Smooth muscle cell (in vitro differentiated cells): Measurements from ENCODE around the gene GNG8. TPM values are rescaled to one million over a fixed set of nuclear protein-coding genes. Genes with fewer than 3 reads are reported as not detected.

Source experiments
- DNase-seq: peaks from one replicate; lab custom pipeline; 2025; ENCODE audit not compliant: unreplicated experiment; lab: John Stamatoyannopoulos, UW
- H2AFZ ChIP-seq: fragments of 200-600 bp; sonication (generic); 2 replicates; pipeline ENCODE4 v1.6.0; 2016; ENCODE audit warnings: antibody characterized with exemption, low read depth, mild to moderate bottlenecking
- H3F3A ChIP-seq: fragments of 200-600 bp; sonication (generic); 2 replicates; pipeline ENCODE4 v1.6.0; 2017; ENCODE audit warnings: antibody characterized with exemption, low read depth
- H3K27ac ChIP-seq: fragments of 200-600 bp; sonication (generic); 2 replicates; pipeline ENCODE4 v1.5.1; 2016; ENCODE audit warnings: low read depth, mild to moderate bottlenecking
- H3K27me3 ChIP-seq: fragments of 200-600 bp; sonication (generic); 2 replicates; pipeline ENCODE4 v1.6.1; 2016; ENCODE audit warnings: low read depth, mild to moderate bottlenecking
- H3K36me3 ChIP-seq: fragments of 200-600 bp; sonication (generic); 2 replicates; pipeline ENCODE4 v1.5.1; 2016; ENCODE audit warnings: low read depth
- H3K4me1 ChIP-seq: fragments of 200-600 bp; sonication (generic); 2 replicates; pipeline ENCODE4 v1.5.1; 2016; ENCODE audit warnings: low read depth
- H3K4me2 ChIP-seq: fragments of 200-600 bp; sonication (generic); 2 replicates; pipeline ENCODE4 v1.6.0; 2016; ENCODE audit warnings: mild to moderate bottlenecking
- H3K4me3 ChIP-seq: fragments of 200-600 bp; sonication (generic); 2 replicates; pipeline ENCODE4 v1.5.1; 2016; ENCODE audit warnings: mild to moderate bottlenecking
- H3K79me2 ChIP-seq: fragments of 200-600 bp; sonication (generic); 2 replicates; pipeline ENCODE4 v1.6.0; 2016; ENCODE audit warnings: low read depth, mild to moderate bottlenecking
- H3K9ac ChIP-seq: fragments of 200-600 bp; sonication (generic); 2 replicates; pipeline ENCODE4 v1.6.0; 2016; ENCODE audit warnings: low read depth
- H3K9me3 ChIP-seq: fragments of 200-600 bp; sonication (generic); replicated peaks from 2 replicates; pipeline ENCODE4 v1.5.1; 2016; ENCODE audit warnings: low read depth
- H4K20me1 ChIP-seq: fragments of 200-600 bp; sonication (generic); 2 replicates; pipeline ENCODE4 v1.6.0; 2016; ENCODE audit warnings: low read depth
- WGBS: methylation state at CpG from one replicate; pipeline ENCODE4 v1.1.7; 2016; ENCODE audit warnings: low lambda C conversion rate; 5-methylcytosine and 5-hydroxymethylcytosine counted together
- polyA plus RNA-seq: library from polyadenylated mRNA; unstranded; fragments of >200 nt; fragmentation: Nextera tagmentation; extraction: Ambion mirVana; gene quantifications from 2 replicates; pipeline ENCODE4 v1.2.1, GENCODE V29; 2016
- total RNA-seq: library from RNA; depleted of rRNA; stranded (reverse); fragments of >200 nt; gene quantifications from 2 replicates; pipeline ENCODE4 v1.2.3, GENCODE V29; 2014
- TF ChIP-seq, protein P1 (sequence below): fragments of 200-600 bp; sonication (generic); IDR thresholded peaks from 2 replicates; pipeline ENCODE4 v1.5.1; 2017; ENCODE audit warnings: borderline replicate concordance, mild to moderate bottlenecking, antibody characterized with exemption; ENCODE audit not compliant: insufficient read depth, poor library complexity, severe bottlenecking

Gene GNG8
- total and polyA plus RNA-seq, 2 experiments from 2014 or later = 3.3 TPM; not detected in 1

DNA sequence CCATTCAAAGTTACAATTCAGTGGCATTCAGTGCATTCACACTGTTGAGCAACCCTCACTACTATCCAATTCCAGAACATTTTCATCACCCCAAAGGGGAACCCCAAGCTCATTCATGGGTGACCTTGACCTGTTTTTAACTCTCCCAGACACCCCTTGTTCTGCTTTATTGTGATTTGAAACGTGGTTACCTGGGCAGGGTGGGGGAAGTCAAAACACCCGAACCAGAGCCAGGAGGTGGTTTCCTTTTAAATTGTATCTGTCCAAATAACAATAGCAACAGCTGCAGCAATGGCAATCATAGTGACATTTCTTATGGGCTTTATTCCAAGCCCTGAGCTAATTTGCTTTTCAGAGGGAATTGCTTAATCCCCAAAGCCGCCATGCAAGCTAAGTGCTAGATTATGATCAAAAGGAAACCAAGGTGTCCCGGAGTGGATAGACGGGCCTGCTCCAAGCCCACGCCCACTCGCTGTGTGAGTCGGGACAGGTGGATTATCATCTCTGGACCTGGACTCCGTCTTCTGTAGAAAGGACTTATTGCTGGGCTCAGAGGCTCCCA is 17.3 kb downstream of the GNG8 start:
- Histone ChIP-seq H3K79me2 (no peaks in the 10 kb centered on the region), H3F3A (no peaks in the 10 kb centered on the region), H3K4me3 (no peak overlapping the region), H3K27ac (no peak overlapping the region), H2AFZ (no peak overlapping the region), H3K4me2 (no peak overlapping the region), H3K9ac (no peak overlapping the region), H3K4me1 (peaks cover 9% of the 10 kb centered on the region), H3K9me3 (no peaks in the 10 kb centered on the region), H3K27me3 (no peaks in the 10 kb centered on the region), H4K20me1 (no peaks in the 10 kb centered on the region), H3K36me3 (no peaks in the 10 kb centered on the region)
- no peak for DNase-seq
- 81% methylated on average over 9 of the region's 9 CpGs for WGBS
- TF ChIP-seq, protein P1, sequence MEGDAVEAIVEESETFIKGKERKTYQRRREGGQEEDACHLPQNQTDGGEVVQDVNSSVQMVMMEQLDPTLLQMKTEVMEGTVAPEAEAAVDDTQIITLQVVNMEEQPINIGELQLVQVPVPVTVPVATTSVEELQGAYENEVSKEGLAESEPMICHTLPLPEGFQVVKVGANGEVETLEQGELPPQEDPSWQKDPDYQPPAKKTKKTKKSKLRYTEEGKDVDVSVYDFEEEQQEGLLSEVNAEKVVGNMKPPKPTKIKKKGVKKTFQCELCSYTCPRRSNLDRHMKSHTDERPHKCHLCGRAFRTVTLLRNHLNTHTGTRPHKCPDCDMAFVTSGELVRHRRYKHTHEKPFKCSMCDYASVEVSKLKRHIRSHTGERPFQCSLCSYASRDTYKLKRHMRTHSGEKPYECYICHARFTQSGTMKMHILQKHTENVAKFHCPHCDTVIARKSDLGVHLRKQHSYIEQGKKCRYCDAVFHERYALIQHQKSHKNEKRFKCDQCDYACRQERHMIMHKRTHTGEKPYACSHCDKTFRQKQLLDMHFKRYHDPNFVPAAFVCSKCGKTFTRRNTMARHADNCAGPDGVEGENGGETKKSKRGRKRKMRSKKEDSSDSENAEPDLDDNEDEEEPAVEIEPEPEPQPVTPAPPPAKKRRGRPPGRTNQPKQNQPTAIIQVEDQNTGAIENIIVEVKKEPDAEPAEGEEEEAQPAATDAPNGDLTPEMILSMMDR = no peak

DNA sequence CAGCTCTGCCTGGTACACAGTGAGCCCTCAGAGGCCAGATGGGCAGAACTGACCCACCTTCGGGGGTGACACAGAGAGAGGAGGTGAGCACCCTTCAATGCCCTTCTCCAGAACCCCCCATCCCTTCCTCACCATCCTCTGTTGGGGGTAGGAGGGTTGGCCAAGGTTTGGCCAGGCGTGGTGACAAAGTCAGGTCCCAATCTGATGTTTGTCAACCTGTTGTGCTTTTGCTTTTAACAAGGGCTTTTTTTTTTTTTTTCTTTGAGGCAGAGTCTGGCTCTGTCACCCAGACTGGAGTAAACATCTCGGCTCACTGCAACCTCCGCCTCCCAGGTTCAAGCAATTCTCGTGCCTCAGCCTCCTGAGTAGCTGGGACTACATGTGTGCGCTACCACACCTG is 18.4 kb downstream of the GNG8 start:
- H3K4me3 ChIP-seq = no peak overlapping the region
- no peak for DNase-seq
- no peaks in the 10 kb centered on the region for H3K79me2 ChIP-seq
- H3K27me3 ChIP-seq = no peaks in the 10 kb centered on the region
- H4K20me1 ChIP-seq = no peaks in the 10 kb centered on the region
- H3K4me1 ChIP-seq = peaks cover 9% of the 10 kb centered on the region
- WGBS = 96% methylated on average over 6 of the region's 6 CpGs
- TF ChIP-seq, protein P1 = no peak
- no peaks in the 10 kb centered on the region for H3K9me3 ChIP-seq
- no peak overlapping the region for H3K9ac ChIP-seq
- H2AFZ ChIP-seq = no peak overlapping the region
- H3K27ac ChIP-seq = no peak overlapping the region
- no peaks in the 10 kb centered on the region for H3F3A ChIP-seq
- H3K4me2 ChIP-seq = no peak overlapping the region
- H3K36me3 ChIP-seq = no peaks in the 10 kb centered on the region

GRCh38 chr19:46616631-46617322 is 19.2 kb downstream of the GNG8 start:
- H3K4me3 ChIP-seq = no peak overlapping the region
- H3K4me2 ChIP-seq = peak overlapping the region; percentile 15
- peak; percentile 22 for DNase-seq
- H2AFZ ChIP-seq = no peak overlapping the region
- H4K20me1 ChIP-seq = no peaks in the 10 kb centered on the region
- H3K79me2 ChIP-seq = no peaks in the 10 kb centered on the region
- no peaks in the 10 kb centered on the region for H3K9me3 ChIP-seq
- TF ChIP-seq, protein P1 = peak; percentile 36
- no peak overlapping the region for H3K9ac ChIP-seq
- no peaks in the 10 kb centered on the region for H3F3A ChIP-seq
- peaks cover 9% of the 10 kb centered on the region for H3K4me1 ChIP-seq
- H3K27me3 ChIP-seq = no peaks in the 10 kb centered on the region
- no peaks in the 10 kb centered on the region for H3K36me3 ChIP-seq
- no peak overlapping the region for H3K27ac ChIP-seq
- 46% methylated on average over 17 of the region's 17 CpGs for WGBS

DNA sequence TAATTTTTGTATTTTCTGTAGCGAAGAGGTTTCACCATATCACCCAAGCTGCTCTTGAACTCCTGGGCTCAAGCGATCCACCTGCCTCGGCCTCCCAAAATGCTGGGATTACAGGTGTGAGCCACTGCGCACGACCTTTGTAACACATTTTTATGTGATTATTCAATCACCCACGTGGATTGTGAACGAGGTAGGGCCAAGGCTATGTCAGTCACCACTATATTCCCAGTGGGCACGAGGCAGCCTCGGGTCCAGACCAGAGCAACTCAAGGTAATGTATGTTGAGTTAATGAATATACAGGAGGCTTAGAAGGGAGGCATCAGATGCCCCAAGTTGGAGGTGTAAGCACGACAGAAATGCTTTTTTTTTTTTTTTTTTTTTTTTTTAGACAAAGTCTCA is 20.0 kb downstream of the GNG8 start:
- H3K27ac ChIP-seq = no peak overlapping the region
- 89% methylated on average over 10 of the region's 10 CpGs for WGBS
- TF ChIP-seq, protein P1 = no peak
- no peaks in the 10 kb centered on the region for H3K27me3 ChIP-seq
- H3K4me1 ChIP-seq = peaks cover 5% of the 10 kb centered on the region
- no peak overlapping the region for H3K4me2 ChIP-seq
- no peaks in the 10 kb centered on the region for H3F3A ChIP-seq
- H2AFZ ChIP-seq = no peak overlapping the region
- no peak overlapping the region for H3K9ac ChIP-seq
- no peak for DNase-seq
- no peak overlapping the region for H3K4me3 ChIP-seq
- no peaks in the 10 kb centered on the region for H4K20me1 ChIP-seq
- no peaks in the 10 kb centered on the region for H3K79me2 ChIP-seq
- no peaks in the 10 kb centered on the region for H3K9me3 ChIP-seq
- no peaks in the 10 kb centered on the region for H3K36me3 ChIP-seq
